ENCODE data around the gene CST7. TPM values are rescaled to one million over a fixed set of nuclear protein-coding genes. Genes with fewer than 3 reads are reported as not detected.
"Not testable (repeated sequence)": the region's sequence is repeated elsewhere in the genome, so short reads cannot be mapped to it uniquely, and the experiment has no call there.

The CST7 gene
- total RNA-seq, 1 donor from 2014 or later: not detected

DNA sequence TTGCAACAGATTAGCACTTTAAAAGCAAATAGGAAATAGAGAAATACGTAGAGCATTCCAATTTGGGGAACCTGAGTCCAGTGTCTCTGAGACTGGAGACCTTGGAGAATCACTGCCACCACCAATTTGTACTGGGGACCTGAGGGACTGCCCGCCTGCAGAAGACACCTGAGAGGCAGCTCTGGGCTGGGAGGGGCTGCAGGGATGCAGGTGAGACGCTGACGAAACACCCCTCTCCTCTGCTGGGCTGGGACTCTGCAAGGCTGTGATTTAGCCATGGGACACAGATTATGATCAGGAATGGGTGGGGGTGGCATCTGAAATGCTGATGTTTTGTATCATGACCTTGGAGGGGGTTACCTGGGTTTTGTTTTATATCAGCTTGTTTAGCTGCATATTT is 50.5 kb downstream of the CST7 start:
- TF ChIP-seq, protein P1, sequence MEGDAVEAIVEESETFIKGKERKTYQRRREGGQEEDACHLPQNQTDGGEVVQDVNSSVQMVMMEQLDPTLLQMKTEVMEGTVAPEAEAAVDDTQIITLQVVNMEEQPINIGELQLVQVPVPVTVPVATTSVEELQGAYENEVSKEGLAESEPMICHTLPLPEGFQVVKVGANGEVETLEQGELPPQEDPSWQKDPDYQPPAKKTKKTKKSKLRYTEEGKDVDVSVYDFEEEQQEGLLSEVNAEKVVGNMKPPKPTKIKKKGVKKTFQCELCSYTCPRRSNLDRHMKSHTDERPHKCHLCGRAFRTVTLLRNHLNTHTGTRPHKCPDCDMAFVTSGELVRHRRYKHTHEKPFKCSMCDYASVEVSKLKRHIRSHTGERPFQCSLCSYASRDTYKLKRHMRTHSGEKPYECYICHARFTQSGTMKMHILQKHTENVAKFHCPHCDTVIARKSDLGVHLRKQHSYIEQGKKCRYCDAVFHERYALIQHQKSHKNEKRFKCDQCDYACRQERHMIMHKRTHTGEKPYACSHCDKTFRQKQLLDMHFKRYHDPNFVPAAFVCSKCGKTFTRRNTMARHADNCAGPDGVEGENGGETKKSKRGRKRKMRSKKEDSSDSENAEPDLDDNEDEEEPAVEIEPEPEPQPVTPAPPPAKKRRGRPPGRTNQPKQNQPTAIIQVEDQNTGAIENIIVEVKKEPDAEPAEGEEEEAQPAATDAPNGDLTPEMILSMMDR (IDR thresholded peaks at IDR 0.05): no peak
- Mint-ChIP-seq H3K27me3 (ENCODE audit: unreplicated experiment) (peaks cover 36% of the 10 kb centered on the region), H3K9me3 (ENCODE audit: unreplicated experiment) (peaks cover 7% of the 10 kb centered on the region), H3K4me1 (ENCODE audit: unreplicated experiment) (peaks cover 20% of the 10 kb centered on the region), H3K27ac (ENCODE audit: unreplicated experiment) (no peak overlapping the region), H3K4me3 (ENCODE audit: unreplicated experiment) (no peak overlapping the region), H3K36me3 (ENCODE audit: unreplicated experiment) (peaks cover 6% of the 10 kb centered on the region)
- peak; percentile 44 for DNase-seq (ENCODE audit: extremely low spot score, unreplicated experiment)

DNA sequence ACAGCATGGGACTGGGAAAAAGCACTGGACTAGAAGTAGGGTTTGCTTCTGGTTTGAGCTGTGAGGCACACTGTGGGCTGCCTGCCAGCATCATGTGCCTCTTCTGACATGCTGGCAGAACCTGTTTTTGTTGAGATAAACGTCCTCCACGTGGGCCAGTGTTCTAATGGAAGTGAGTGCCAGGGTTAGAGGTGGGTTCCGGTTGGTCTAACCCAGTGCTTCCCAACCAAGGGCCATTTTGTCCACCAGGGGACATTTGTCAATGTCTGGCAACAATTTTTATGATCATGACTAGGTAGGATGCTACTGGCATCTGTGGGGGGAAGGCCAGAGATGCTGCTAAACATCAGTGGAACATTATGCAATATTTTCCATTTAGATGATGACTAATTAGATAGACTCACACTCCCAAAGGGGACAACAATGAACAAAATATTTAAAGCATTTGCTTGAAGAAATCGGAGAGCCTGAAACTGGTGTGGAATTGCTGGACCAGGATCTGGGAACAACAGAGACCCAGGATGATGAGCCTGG is 51.3 kb downstream of the CST7 start:
- peaks cover 36% of the 10 kb centered on the region for H3K27me3 Mint-ChIP-seq (ENCODE audit: unreplicated experiment)
- H3K9me3 Mint-ChIP-seq (ENCODE audit: unreplicated experiment): peaks cover 7% of the 10 kb centered on the region
- H3K27ac Mint-ChIP-seq (ENCODE audit: unreplicated experiment): peak overlapping the region; percentile 45
- no peak overlapping the region for H3K4me3 Mint-ChIP-seq (ENCODE audit: unreplicated experiment)
- H3K4me1 Mint-ChIP-seq (ENCODE audit: unreplicated experiment): peaks cover 13% of the 10 kb centered on the region
- TF ChIP-seq, protein P1 (IDR thresholded peaks at IDR 0.05): peak; percentile 19
- H3K36me3 Mint-ChIP-seq (ENCODE audit: unreplicated experiment): peaks cover 6% of the 10 kb centered on the region
- DNase-seq (ENCODE audit: extremely low spot score, unreplicated experiment): no peak

DNA sequence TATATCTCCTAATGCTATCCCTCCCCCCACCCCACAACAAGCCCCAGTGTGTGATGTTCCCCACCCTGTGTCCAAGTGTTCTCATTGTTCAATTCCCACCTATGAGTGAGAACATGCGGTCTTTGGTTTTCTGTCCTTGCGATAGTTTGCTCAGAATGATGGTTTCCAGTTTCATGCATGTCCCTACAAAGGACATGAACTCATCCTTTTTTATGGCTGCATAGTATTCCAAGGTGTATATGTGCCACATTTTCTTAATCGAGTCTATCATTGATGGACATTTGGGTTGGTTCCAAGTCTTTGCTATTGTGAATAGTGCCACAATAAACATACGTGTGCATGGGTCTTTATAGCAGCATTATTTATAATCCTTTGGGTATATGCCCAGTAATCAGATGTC is 52.3 kb downstream of the CST7 start:
- not testable (repeated sequence) for DNase-seq (ENCODE audit: extremely low spot score, unreplicated experiment); H3K4me3 Mint-ChIP-seq (ENCODE audit: unreplicated experiment); H3K27ac Mint-ChIP-seq (ENCODE audit: unreplicated experiment); H3K9me3 Mint-ChIP-seq (ENCODE audit: unreplicated experiment); H3K36me3 Mint-ChIP-seq (ENCODE audit: unreplicated experiment); H3K4me1 Mint-ChIP-seq (ENCODE audit: unreplicated experiment)
- peaks cover 36% of the 10 kb centered on the region for H3K27me3 Mint-ChIP-seq (ENCODE audit: unreplicated experiment)

DNA sequence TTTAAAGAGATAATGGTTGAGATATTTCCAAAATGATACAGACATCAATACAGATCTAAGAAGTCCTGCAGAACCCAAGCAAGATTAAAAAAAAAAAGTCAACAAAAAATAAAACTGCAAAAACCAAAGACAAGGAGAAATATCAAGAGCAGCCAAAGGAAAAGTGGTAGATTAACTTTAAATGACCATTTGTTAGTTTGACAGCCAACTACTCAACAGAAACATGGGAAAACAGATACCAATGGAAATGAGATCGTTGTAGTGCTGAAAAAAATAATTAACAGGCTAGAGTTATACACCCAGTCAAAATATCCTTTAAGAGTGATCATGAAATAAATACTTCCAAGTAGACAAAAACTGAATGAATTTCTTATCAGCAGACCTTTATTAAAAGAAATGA is 53.9 kb downstream of the CST7 start:
- Mint-ChIP-seq H3K9me3 (ENCODE audit: unreplicated experiment) (peaks cover 7% of the 10 kb centered on the region), H3K27me3 (ENCODE audit: unreplicated experiment) (peaks cover 25% of the 10 kb centered on the region), H3K4me3 (ENCODE audit: unreplicated experiment) (no peak overlapping the region), H3K4me1 (ENCODE audit: unreplicated experiment) (peaks cover 9% of the 10 kb centered on the region), H3K27ac (ENCODE audit: unreplicated experiment) (no peak overlapping the region), H3K36me3 (ENCODE audit: unreplicated experiment) (peaks cover 11% of the 10 kb centered on the region)
- no peak for DNase-seq (ENCODE audit: extremely low spot score, unreplicated experiment)
- TF ChIP-seq, protein P1 (IDR thresholded peaks at IDR 0.05): no peak

DNA sequence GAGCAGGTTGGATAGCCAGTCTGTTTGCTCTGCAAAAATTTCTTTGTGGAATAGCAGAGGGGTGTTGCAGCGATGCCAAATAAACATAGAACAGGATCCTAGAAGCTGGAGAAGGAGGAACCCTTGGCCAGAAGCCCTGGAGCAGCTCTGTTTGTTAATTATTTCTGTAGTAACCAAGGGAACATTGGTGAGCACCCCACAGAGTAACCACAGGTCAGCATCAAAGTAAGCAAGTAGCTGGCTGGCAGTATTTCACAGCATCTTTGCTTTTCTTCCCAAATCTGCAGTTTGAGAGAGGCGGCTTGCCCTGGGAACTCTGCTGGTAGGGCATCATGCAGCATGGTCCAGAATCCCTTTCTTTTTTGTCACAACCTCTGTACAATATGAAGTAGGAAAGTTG is 56.2 kb downstream of the CST7 start:
- H3K27ac Mint-ChIP-seq (ENCODE audit: unreplicated experiment): no peak overlapping the region
- H3K36me3 Mint-ChIP-seq (ENCODE audit: unreplicated experiment): peaks cover 12% of the 10 kb centered on the region
- H3K4me3 Mint-ChIP-seq (ENCODE audit: unreplicated experiment): no peak overlapping the region
- H3K4me1 Mint-ChIP-seq (ENCODE audit: unreplicated experiment): peaks cover 6% of the 10 kb centered on the region
- TF ChIP-seq, protein P1 (IDR thresholded peaks at IDR 0.05): no peak
- peaks cover 7% of the 10 kb centered on the region for H3K9me3 Mint-ChIP-seq (ENCODE audit: unreplicated experiment)
- DNase-seq (ENCODE audit: extremely low spot score, unreplicated experiment): peak; percentile 42
- H3K27me3 Mint-ChIP-seq (ENCODE audit: unreplicated experiment): peaks cover 11% of the 10 kb centered on the region

DNA sequence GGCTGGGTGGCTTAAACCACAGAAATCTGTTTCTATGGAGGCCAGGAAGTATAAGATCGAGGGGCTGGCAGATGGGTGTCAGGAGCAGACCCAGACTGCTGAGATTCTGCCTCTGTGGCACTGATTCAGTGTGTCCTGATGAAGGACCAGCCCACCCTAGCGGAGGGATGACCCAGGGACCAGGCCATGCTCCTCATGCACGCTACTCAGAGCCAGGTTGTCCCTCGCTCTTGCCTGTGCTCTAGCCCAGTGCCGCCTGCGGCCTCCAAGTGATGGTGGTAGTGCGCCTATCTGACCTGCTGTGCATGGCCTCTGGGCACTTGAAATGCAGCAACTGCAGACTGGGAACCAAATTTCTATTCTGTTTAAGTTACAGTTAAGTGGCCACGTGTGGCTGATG is 56.6 kb downstream of the CST7 start:
- Mint-ChIP-seq H3K27me3 (ENCODE audit: unreplicated experiment) (peaks cover 11% of the 10 kb centered on the region), H3K27ac (ENCODE audit: unreplicated experiment) (no peak overlapping the region), H3K4me1 (ENCODE audit: unreplicated experiment) (peaks cover 1% of the 10 kb centered on the region), H3K36me3 (ENCODE audit: unreplicated experiment) (peaks cover 12% of the 10 kb centered on the region), H3K9me3 (ENCODE audit: unreplicated experiment) (peaks cover 7% of the 10 kb centered on the region), H3K4me3 (ENCODE audit: unreplicated experiment) (no peak overlapping the region)
- peak; percentile 73 for DNase-seq (ENCODE audit: extremely low spot score, unreplicated experiment)
- TF ChIP-seq, protein P1 (IDR thresholded peaks at IDR 0.05): no peak
